HG02642 (cell line): ENCODE results near the gene CCDC68.
A peak's percentile ranks its signal among the peaks of the same experiment; 100 is the strongest.
"Not testable (repeated sequence)": the region's sequence is repeated elsewhere in the genome, so short reads cannot be mapped to it uniquely, and the experiment has no call there.

Source experiments
- ATAC-seq: cut with Tn5 transposase; IDR thresholded peaks from one replicate; pipeline ENCODE4 v1.9.1; 2021; ENCODE audit warnings: mild to moderate bottlenecking; ENCODE audit not compliant: unreplicated experiment, poor library complexity

CCDC68 gene

DNA sequence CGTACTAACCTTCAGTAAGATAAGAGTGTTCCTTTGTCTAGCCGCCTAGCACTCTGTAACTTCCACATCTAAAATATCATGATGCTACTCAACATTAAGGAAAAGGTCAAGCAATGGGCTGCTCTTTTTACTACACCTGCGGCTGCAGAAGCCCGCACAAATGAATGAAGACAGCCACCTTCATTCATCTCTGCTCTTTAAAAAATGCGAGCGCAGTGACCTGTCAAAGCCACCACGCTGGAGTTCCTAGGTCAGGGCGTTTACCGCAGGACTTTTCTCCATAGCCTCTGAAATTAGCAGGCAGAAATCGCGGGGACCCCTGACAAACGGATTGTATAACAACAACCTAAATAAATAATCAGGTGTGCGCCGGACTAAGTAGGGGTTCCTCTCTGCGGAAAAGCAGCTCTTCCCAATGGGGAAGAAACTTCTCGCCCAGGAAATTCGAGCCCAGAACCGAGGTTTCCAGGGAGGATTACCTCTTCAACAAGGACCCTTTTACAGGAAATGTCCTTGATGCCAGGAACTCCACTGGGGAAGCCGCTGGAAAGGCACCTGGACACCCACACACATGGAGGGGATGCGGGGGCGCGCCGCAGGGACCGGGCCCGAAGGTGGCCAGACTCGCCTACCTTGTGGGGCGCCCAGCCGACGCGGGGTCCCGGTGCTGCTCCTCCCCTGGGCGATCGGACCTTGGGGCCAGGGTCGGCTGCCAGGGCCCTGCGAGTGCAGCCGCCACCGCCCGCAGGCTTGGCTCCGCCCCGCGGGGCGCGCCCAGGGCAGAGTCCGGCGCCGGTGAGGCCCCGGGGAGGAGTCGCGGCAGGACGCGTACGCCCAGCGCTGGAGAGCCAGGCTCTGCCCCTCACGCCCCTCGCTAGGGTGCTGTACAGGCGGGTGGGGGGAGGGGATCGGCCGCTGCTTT is at the start of gene CCDC68:
Gene CCDC68, minus strand, starts transcription at position 758 of the 922 bp plus-strand sequence. CDS start 16,670 bp downstream, outside the sequence.
- ATAC-seq: no peak

GRCh38 chr18:55007602-55008001 is 48.3 kb upstream of the CCDC68 start:
- no peak for ATAC-seq

- ATAC-seq: no peak
These were observed 44.4 kb upstream of the CCDC68 start for GRCh38 chr18:55003695-55004094.

DNA sequence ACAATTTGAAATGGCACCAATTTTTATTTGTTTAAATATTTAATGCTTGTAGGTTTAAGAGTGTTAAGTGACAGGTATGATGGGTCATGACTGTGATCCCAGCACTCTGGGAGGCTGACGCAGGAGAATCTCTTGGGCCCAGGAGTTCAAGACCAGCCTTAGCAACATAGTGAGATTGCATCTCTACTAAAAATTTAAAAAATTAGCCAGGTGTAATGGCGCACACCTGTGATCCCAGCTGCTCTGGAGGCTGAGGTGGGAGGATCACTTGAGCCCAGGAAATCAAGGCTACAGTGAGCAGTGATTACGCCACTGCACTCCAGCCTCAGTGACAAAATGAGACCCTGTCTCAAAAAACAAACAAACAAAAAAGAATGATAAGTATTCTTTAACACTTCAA is 43.0 kb upstream of the CCDC68 start:
- ATAC-seq: no peak

DNA sequence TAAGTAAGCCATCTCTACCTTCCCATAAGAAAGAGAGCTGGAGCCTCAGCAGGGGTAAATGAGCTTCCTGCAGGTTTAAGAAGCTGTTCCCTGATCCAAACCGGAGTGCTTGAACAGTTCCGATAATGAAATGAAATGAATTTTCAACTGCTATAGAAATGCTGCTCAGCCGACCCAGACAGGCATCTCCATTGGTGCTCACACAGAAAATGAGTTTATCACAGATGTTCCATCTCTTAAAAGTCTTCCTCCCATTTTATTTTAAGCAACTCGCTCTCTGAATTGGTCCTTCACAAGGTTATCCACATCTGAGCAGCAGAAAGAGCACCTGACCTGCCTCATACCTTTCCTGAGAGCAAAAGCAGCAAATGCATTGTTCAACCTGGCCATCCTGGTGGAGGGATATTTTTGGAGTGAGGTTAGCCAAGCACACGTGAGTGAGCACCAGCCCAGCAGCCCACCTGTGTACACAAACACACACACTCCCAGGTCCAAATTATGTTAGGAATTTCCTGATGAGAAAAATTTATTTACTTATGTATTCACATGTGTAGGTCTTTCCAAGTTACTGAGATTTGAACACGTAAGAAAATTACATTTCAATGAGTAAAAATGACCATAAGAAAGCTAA is 42.2 kb upstream of the CCDC68 start:
- no peak for ATAC-seq

DNA sequence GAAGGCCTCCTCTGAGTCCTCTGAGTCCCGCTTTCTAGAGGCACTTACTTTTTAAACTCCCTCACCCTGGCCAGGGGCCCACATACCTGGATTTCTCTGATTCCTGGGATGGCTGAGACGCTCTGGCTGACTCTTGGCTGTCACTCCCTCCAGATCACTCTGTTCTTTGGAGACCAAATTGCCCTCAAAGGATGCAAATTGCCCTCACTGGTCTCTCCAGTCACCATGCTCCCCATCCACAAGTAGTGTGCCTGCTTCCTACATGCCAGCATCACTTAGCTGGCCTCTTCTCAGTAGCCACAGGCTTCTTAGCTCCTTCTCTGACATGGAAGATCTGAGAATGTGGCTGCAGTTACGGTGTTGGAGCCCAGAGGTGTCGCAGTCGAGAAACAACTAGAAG is 41.3 kb upstream of the CCDC68 start:
- ATAC-seq: no peak

GRCh38 chr18:54999016-54999415 is 39.8 kb upstream of the CCDC68 start:
- ATAC-seq: no peak

DNA sequence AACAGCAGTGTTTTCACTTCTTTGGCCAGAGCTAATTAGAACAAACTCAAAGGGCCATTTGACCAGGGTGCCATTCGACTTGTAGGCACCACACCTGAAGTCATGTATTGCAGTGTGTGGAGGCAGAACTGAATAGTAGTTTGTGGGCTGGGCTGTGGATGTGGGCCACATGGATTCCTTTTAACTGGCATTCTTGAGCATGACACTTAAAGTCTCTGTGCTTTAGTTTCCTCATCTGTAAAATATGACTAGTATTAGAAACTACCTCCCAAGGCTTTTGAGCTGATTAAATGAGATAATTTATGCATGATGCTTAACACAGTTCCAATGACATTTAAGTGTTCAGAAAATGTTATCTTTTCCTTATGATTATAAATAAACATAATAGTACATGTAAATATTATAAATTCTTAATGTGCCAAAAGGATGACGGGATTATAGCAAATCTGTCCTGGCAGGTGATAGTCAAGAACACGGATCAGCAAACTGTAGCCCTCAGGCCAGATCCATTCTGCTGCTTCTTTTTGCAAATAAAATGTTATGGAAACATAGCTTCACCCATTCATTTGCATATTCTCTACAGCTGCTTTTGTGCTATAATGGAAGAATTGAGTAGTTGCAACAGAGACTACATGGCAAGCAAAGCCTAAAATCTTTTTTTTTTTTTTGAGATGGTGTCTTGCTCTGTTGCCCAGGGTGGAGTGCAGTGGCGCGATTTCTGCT is 36.3 kb upstream of the CCDC68 start:
- no peak for ATAC-seq

GRCh38 chr18:54991981-54992380 is 32.7 kb upstream of the CCDC68 start:
- no peak for ATAC-seq

DNA sequence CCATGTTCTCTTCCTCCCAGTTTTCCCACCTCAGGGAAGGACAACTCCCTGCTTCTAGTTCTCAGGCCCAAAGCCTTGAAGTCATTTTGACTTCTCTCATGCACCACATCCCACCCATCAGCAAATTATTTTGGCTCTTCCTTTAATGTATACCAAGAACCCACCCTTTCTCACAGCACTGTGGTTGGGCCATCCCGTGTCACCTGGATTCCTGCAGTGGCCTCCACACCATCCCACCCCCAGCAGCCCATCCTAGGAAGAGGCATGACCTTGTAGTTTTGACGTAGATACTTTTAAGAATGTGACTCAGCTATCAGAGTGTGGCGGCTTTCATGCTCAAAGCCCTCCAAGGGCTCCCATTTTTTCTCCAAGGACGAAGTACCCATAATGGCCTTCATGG is 25.6 kb upstream of the CCDC68 start:
- no peak for ATAC-seq

DNA sequence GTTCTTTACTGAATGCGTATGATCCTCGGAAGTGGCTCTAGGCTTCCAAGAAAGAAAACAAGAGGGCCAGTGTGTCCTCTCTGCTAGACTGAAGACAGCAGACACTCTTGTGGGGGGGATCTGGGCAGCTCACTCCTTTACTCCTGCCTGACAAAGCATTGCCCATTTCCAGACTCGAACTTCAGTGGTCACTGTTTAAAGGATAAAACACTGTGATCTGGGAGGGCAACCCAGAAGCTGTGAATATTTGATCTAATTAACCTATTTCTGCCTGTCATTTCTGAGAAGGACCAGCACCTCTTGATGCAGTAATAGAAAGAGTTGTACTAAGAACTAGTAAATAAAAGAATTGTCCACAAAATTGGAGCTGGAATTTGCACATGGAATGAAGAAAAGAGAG is 24.5 kb upstream of the CCDC68 start:
- ATAC-seq: no peak

DNA sequence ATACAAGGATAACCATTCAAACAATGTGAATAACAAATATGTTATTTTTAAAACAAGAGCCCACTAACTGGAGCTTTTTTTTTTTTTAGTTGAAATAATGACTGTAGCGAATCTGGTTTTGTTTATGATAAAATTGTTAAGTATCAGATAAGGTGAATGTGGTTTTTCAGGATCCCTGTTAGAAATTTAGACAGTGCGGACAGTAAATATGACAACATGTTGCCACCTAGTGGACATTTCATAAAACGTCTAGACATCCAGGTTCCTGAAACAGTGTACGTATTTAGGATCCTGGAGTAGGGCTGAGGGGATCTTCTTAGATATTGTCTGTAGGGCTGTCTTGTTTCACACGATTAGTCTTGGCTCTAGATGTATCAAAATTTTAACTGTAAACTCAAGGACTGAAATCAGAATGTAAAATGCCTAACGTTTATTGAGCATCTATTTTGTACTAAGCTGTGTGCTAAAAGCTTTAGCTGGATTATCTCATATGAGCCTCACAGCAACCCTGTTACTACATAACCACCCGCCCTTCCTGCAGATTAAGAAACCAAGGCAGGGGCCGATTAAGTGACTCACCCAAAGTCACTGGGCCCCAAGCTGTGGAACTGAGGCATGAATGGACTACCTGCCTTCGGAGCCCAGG is 23.9 kb upstream of the CCDC68 start:
- ATAC-seq: peak; percentile 90

GRCh38 chr18:54981076-54981475 is 21.8 kb upstream of the CCDC68 start:
- ATAC-seq: no peak

DNA sequence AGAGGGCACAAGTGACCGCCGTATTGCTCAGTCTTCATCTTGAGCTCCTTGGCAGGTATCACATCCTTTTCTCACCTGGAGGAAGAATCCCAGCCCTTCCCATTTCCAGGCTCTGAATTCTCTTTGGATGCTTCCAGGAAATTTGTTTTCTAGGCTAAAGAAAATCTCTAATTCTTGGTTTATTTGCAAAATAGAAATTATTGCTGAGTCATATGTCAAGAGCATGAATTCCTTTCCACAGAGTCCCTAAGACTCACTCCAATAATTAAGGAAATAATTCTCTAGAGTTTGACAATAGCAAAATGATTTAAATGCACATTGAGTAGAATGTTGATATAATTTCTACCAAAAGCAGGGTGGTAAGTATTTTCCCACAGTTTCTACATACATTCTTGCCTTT is 16.3 kb upstream of the CCDC68 start:
- no peak for ATAC-seq

GRCh38 chr18:54973046-54973445 is 13.8 kb upstream of the CCDC68 start:
- ATAC-seq: no peak

GRCh38 chr18:54968807-54969206 is 9.5 kb upstream of the CCDC68 start:
- no peak for ATAC-seq

DNA sequence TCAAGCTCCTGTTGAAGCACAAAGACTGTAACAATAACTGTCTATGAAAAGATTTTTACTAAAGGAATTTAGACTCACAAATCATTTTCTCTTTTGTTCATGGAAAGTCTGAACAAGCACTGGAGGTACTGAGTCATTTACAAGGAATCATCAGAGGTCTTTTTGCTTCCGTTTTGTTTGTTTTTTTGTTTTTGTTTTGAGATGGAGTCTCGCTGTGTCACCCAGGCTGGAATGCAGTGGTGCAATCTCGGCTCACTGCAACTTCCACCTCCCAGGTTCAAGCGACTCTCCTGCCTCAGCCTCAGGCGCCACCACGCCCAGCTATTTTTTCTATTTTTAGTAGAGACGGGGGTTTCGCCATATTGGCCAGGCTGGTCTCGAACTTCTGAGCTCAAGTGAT is 9.0 kb upstream of the CCDC68 start:
- not testable (repeated sequence) for ATAC-seq

DNA sequence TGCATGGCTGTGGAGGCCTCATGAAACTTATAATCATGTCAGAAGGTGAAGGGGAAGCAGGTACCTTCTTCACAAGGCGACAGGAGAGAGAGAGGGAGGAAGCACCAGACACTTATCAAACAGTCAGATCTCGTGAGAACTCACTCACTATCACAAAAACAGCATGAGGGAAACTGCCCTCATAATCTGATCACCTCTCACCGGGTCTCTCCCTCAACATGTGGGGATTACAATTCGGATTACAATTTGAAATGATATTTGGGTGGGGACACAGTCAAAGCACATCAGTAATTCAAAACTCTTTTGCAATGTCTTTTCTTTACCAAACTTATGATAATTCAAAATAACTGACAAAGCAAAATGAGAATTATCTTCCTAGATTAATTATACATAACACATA is 8.5 kb upstream of the CCDC68 start:
- ATAC-seq: no peak

- no peak for ATAC-seq
These were observed 5.5 kb upstream of the CCDC68 start for GRCh38 chr18:54964741-54965140.

- no peak for ATAC-seq
These were observed 3.8 kb upstream of the CCDC68 start for GRCh38 chr18:54962919-54963645.
